Inflammatory macrophage (primary cell): ENCODE data around the gene SOX10.

Source experiments
- DNase-seq, 2 donors: peaks; one replicate each; pipeline ENCODE4 v3.0.0-alpha.2; 2020 to 2022
- total RNA-seq, 18 experiments: gene quantifications; one replicate each; lab custom pipeline; 2026; ENCODE audit warnings: mixed read lengths in 6 of 18, inconsistent platforms in 2 of 18; lab: John Stamatoyannopoulos, UW

SOX10 gene
- total RNA-seq = 0 to 0.41 (median 0) reads per million in 18 experiments

DNA sequence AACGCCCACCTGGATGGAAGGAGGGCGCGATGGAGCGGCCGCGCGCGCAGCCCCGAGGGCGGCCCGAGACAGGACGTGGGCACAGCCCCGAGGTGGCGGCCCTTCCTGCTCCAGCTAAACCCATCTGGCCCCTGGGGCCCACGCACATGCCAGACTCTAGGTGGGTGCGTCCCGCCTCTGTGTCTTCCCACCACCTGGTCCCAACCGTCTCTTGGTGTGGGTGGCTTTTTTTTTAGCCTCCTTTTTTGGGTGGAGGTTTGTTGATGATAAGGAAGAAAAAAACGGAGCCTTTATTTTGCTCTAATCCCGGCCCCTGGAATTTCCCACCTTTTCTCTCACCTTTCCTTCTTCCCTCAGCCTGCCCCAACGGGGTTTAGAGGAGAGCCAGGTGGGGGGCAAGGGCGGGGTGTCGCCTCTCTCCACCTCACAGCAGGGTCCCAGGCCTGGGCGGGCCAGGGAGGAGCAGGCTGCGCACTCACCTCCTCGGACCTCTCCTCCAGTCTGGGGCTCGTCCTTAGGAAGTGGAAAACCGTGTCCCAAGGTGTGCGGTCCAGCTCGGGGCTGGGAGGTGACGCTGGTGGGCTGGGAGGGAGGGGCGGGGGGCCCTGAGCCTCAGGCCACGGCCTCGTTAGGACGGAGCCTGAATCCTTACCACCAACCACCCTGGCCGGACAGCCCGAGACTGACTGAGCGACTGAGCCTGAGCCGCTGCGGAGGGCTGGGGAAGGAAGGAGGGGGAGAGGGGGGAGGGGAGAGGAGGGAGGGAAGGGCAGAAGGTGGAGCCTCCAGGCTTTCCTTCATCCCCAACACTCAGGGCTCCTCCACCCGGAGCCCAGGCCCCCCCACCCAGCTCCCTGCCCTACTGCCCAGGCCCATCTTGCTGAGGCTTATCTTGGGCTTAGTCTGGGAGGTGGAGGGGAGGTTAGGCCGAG is at the start of gene SOX10:
TSS of gene SOX10 (minus strand) at position 696 of the 932 bp plus-strand sequence. CDS start 771 bp downstream, outside the sequence.
- no peak for DNase-seq

DNA sequence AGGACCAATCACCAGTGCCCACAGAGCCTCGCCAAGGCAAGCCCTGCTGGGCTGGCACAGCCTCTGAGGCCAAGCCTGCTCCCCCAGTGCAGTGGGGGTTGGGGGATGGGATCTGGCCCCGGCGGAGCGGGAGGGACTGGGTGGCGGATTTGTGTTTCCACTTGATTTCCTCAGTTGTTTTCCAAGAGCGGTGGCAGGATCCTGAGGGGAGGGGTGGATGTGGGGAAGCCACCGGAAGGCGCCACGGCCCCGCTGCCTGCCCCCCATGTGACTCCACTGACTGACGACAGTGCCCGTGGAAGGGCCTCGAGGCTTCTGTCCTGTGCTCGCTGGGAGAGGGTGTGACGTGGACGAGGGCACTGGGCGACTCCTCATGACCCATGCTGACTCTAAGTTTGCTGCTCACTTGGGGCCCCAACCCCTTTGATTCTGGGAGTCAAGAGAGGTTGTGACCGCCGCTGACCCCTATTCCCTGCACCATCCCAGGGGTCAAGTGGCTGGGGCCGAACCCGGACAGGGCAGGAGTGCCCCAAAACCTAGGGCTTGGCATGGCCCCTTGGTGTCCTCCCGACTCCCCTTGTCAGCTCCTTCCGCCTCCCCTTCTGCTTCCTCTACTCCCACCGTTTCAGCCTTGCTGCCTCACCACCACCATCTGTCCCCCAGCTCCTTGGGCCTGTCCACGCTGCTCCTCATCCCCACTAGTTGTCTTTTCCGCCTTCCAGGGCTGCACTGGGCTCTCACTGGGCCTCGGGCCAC is 49.3 kb upstream of the SOX10 start:
- no peak for DNase-seq

DNA sequence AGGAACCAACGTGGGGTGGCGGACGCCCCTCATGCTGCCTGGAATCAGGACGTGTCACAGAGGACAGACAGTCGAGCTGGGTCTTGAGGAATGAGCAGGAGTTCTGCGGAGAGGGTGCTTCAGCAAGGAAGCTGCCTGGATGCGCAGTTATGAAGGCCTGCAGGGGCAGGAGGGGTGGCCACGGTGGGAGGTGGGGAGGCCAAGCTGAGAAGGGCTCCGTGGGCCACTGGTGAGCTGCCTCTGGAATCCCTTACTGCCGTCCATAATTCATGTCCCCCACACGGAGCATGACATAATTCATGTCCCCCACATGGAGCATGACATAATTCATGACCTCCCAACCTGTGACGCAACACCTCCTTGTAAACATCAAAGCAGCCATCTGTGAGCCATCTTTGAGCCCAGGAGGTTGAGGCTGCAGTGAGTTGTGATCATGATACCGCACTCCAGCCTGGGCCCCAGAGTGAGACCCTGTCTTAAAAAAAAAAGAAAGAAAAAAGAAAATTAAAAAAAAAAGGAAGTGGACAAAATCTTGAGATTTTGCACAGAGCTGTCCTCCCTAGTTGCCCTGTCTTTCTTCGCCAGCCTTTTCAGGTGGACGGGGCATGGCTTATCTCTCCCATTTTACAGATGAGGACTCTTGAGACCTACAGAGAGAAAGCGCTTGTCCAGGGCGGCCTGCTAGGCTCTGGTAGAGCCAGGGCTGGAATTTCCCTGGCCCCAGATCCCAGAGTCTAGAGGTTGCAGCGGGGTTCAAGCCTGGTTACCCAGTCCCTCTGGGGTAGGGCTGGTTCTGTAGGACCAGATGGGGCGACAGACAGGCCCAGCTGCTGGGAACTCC is 48.5 kb upstream of the SOX10 start:
- DNase-seq = peak; percentile 53 to 69

DNA sequence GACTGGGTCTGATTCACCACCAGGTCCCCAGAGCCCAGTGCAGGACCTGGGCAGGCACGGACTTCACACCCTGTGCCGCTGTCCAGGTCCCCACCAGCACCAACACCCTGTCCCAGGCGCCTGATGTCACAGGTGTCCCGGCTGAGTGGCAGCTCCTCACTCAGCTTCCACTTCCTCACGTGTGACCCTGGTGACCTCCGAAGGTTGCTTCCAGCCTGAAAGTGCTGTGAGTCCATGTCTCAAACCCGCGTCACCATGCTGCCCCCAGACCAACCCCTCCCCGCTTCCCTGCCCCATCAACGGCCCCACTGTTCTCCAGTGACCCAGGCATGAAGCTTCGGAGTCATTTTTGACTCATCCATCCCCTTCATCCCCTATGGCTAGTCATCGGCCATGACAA is 47.1 kb upstream of the SOX10 start:
- no peak for DNase-seq

DNA sequence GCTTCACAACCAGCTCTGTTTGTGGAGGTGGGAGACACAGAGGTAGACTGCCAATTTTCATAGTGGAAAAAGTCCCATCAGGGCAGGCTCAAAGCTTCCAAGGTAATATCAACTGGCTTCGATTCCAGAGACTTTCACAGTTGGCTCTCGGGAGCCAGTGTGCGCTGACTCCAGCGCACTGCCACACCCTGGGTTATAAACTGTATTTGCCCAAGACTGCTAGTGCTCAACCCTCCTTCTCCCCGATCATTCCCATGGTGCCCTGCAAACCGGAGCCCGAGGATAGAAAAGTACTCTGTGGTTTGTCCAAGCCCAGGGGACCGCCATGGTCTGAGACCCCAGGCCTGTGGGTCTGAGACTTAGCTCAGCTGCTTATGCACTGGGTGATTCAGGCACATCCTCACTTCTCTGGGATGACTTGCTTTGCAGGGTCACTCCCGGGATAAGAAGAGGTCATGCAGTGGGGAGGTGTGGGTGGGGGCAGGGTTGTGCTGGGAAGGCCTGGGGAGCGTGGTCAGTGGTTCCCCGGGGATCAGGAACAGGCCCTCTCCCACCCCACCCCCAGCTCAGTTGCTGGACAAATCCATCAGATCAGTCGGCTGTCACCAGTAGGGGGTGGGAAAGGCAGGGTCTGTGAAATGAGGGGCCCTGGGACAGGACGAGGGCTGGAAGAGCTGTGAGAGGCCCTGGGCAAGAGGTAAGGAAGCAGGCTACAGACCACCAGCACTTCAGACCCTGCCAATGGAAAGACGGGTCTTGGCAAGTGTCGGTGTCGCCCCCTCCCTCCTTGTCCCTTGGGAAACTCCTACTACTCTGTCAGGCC is 46.2 kb upstream of the SOX10 start:
- no peak for DNase-seq

DNA sequence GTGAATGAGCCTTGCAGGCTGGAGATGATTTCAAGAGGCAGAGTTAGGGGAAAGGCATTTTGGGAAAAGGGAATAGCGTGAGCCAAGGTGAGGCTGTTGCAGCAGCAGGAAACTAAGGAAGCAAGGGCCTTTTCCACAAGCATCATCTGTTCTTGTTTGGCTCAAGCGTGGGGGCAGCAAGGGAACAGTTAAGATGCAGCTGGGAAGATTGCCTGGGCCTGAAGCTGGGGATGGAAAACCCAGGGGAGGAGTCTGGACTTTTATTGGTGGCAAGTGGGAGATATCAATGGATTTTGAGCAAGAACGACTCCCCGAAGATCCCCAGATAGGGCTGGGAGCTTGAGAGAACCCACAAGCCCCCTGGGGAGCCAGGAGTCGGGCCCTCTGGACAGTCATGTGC is 45.5 kb upstream of the SOX10 start:
- no peak for DNase-seq

DNA sequence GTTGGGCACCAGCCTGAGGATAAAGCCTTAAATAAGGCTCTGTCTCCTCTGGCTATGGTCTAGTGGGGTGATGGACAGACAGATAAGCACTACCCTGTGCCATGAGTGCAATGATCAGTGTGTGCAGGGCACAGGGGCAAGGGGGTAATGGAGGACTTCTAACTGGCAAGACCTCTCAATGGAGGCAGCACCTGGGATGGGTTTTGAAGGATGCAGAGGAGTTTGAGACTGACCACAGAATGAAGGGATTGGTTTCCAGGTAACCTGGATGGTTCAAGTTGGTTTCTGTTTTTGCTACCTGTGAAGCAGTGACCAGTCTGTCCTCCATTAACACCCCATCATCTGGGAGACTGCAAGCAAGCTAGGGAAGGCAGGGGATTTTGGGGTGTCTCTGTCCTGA is 45.0 kb upstream of the SOX10 start:
- DNase-seq = no peak

DNA sequence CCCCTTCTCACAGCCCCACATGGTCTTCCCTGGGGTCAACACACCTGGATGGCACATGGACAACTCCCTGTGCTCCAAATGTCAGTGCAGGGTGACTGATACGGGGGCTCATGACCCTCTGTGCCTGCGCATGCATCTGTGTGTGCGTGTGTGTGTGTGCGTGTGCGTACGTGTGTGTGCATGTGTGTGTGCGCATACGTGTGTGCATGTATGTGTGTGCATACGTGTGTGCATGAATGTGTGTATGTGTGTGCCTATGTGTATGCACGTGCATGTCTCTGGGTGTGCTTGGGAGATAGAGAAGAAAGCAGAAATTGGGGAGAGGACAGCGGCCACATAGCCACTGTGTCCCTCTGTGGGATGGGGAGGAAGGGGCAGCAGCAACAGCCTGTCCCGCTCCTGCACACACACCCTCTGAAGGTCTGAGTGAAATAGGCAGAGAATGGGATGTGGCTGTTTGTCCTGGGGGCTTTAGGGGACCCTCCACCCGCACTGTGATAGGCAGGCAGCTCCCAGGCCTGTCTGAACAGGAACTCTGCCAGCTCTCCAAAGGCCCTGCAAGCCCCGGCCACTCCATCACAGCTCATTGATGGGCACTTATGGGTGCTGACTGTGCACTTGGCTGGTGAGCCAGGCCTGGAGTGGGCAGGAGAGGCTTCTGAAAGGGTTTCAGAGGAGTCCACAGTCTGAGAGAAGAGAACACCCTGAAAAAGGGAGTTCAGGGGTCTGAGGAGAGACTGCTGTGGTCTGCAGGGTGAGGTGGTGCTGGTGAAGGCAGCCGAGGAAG is 44.2 kb upstream of the SOX10 start:
- DNase-seq = no peak

DNA sequence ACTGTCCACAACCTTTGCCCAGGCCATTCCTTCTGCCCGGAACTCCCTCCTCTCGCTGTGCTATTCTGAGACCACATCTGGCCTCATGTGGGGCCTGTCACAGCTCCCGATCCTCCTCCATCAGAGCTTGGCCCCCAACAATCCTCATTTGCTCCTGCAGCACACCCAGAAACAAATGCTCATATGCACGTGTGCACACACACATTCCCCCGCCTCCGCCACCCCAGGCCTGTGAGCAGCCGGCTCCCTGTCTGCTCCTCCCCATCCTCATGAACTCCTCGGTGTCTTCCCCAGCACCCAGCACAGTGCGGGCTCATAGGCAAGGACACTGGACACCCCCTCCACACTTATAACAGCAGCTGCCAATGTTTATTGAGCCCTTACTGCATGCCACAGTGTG is 43.1 kb upstream of the SOX10 start:
- no peak for DNase-seq

DNA sequence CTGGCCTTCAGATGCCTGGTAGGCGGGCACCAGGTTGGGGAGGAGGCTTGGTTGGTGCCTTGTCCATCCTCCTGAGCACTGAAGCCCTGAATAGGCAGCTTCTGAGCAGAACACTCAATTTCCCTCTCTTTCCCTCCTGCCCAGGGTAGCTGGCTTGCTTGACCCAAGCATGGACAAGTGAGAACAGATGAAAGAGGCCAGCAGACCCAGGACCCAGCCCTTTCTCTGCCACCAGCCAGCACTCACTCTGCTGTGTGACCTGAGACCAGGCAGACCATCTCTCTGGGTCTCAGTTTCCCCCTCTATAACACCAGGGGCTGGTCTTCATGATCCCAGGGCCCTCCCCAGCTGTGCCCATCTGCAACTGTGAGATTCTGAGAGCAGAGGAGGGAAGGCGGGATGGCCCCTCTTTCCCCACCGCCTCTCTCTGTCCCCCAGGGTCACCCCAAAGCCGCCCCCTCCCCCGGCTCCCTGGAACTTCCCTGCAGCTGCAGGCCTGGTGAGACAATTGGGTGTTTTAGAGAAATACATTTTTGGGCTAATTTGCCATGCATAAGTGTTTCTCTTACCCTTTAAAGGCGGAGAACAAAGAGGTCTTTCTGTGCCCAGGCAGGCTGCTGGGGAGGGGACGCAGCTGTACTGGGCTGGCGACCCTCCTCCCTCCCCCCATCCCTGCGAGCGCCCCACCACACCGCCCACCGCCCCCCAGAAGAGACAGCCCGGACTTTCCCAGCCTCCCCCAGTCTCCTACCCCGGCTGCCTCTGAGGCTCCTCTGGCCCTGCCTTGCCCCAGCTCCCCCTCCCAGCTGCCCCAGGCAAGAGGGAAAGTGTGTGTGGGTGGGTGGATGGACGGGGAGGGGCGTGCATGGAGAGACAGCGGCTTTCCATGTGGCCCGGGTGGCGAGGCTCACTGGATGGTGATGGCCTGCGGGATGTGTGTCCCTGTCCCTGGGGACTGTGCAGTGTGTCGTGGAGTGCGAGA is 42.1 kb upstream of the SOX10 start:
- no peak for DNase-seq

DNA sequence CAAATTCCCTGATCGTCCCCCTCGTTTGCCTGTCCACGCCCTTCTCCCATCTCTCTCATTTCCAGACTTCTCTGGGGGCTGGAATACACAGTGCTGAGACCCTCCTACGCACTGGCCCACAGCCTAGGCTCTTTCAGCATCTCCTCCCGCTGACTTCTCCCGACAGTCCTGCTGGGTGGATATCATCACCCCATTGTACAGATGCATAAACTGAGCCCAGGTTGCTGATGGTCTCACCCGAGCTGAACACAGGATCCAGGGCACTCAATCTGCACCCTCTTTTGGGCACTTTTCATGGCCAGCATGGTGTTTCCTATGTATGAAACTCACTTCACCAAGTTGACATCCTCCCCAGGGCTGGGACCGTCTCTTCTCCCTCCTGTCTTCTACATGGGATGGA is 41.2 kb upstream of the SOX10 start:
- no peak for DNase-seq

DNA sequence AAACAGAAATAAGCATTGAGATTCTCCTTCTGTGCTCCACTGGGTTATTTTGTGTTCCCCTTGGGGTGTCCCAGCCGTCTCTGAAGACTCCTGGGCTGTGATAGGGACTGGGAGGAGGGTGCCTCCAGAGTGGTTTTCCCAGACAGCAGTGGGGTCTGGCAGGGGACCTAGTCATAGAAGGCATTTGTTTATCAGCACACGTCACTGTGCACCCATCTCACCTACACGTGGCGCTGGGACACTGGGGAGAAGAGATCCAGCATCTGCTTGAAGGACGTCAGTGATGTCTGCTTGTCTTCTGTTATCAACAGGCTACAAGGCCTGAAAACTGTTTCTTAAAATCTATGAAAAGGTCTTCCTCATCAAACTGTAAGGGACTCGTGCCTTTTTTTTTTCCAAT is 38.7 kb upstream of the SOX10 start:
- DNase-seq = no peak

DNA sequence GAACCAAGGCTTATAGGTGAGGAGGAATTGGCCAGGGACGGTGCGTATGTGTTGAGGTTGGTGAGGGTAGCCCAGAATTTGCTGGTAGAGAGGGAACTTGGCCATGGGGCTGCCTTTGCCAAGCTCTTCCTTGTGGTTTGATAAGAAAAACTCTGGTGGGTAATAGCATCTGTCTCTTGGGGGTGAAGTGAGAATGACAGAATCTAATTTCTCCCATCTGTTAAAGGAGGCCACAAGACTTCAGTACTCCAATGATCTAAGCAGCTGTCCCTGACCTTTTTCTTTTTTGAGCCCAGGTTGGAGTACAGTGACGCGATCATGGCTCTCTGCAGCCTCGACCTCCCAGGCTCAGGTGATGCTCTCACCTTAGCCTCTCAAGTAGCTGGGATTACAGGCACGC is 36.9 kb upstream of the SOX10 start:
- no peak for DNase-seq

DNA sequence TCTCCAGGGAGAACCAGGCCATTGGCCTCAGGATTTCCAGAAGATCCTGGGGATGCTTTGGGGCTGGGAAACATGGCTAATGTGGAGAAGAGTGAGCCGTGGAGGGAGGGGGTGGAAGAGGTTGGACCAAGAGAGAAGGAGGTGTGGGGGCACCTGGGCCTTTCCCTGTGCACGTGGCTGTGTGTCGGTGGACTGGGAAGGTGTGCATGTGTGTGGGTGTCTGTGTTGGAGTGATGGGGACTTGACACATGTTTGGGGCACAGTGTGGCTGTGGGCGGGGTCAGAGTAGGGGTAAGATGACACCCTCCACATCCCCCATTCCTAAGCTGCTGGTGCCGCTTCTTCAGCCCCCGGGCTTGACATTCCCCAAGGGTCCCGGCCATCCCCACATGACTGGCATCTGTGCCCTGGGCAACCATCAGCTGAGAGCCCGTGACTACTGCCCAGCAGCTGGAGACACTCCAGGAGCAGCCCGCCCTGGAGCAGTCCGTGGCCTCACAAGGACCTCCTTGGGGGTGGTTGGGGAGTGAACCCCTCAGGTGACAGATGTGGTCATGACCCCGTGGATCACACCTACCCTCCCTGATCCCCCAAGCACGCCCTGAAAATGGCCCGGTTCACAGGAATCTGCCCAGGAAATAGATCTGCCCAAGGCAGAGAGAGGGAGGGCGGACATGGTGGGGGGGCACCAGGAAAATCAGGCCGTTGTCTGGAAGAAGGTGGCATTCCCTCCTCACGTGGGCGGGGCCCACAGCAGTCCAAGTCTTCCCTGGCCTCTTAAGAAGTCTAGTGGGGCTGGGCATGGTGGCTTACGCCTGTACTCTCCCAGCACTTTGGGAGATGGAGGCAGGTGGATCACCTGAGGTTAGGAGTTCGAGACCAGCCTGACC is 34.8 kb upstream of the SOX10 start:
- no peak for DNase-seq

DNA sequence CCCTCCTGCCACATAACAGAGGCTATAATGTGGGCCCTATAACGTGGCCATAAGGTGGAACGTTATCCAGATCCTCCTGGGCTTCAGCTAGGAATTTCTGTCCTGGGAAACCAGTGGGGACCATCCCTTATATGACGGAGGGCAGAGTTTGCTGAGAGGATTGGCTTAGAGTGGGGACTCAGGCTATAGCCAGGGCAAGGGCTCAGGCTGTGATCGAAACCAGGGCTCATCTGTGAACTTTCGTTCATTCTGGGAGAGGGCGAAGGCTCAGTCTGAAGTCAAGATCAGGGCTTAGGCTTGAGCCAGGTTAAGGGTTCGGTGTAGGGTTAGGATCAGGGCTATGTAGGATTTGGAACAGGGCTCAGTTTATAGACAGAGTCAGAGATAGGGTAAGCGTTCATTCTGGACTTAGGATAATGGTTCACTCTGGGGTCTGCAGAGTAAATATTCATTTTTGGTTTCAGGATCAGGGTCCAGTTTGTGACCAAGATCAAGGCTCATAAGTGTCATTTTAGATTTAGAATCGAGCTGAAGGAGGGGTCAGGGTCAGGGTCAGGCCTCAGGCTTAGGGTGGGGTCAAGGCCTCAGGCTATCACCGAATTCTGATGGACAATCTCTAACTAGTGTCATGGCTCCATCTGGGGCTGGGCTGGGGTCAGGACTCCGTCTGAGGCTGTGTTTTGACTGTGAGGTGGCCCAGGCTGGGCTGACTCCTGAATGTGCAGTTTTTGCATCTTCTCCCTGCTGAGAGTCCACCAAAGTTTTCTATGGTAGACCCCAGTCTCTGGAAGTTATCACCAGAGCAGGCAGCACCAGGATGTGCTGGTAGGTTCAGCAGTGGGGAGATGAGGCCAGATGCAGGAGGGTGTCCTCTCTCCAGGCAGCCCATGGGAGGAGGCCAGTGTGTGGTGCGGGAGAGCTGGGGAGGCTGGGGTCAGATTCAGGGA is 33.9 kb upstream of the SOX10 start:
- no peak for DNase-seq

DNA sequence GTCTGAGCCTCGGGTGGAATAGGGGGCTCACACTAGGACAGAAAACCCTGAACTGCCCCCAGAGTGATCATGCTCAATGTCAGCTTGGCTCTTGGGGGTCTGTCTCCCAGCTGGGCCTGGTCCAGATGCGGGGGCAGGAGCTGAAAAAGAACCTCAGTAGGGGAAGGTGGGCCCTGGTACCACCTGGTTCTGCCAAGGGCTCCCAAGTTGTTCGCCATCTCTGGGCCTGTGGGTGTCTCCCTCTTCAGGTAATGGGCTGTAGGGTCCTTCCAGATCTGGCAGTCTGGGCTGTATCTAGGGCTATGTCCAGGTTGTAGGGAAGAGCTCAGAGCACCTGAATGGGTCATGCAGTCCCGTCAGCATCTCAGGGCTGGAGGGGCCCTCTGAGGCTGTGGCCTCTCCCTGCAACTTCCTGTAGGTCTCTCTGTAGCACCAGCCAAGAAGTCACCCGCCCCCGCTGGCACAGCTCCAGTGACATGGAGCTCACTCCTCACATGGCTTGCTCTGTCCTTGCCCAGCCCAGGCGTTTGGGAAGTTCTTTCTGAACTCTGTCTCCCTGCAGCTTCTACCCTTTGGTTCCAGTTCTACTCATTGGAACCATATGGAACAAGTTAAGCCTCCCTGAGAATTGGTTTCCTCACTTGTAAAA is 33.0 kb upstream of the SOX10 start:
- DNase-seq = peak; percentile 88 to 95
